RPMI8226 (cell line): ENCODE measurements around the gene SF3B3.
"Not testable (repeated sequence)": the region's sequence is repeated elsewhere in the genome, so short reads cannot be mapped to it uniquely, and the experiment has no call there.

ENCODE experiments used
- DNase-seq: peaks from one replicate; pipeline ENCODE4 v3.0.0-alpha.2; 2015

SF3B3 gene

DNA sequence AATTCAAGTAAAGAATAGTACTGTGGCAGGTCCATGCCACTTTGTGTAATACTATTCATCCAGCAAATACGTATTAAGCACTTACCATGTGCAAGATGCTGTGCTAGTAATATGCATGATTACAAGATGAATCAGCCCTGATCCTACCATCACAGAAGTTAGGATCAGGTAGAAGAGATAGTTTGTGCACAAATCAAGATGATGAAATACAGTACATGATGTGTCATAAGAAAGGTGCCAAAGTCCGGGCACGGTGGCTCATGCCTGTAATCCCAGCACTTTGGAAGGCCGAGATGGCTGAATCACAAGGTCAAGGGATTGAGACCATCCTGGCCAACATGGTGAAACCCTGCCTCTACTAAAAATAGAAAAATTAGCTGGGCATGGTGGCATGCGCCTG lies 11.2 kb upstream of the SF3B3 start:
- no peak for DNase-seq

DNA sequence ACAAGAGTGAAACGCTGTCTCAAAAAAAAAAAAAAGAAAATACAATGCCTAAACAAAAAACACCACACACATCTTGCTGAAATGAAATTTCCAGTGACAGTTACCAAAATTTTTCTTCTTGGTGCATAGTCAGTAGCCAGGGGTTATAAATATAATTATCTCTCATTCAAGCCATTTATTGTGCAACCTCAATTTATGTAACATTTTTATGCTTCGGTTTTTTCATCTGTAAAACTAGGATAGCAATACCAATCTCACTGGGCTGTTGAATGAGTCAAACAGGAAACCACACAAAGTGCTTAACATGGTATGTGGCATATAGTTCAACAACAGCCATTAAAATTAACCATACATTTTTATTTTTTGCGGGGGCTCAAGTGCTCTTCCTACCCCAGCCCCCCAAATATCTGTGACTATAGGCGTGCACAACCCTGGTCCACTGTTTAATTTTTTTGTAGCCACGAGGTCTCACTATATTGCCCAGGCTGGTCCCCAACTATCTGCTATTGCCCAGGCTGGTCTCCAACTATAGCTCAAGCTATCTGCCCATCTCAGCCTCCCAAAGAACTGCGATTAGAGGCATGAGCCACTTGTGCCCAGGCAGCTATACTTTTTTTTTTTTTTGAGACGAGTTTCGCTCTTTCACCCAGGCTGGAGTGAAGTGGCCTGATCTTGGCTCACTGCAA lies 2.9 kb upstream of the SF3B3 start:
- DNase-seq: no peak

DNA sequence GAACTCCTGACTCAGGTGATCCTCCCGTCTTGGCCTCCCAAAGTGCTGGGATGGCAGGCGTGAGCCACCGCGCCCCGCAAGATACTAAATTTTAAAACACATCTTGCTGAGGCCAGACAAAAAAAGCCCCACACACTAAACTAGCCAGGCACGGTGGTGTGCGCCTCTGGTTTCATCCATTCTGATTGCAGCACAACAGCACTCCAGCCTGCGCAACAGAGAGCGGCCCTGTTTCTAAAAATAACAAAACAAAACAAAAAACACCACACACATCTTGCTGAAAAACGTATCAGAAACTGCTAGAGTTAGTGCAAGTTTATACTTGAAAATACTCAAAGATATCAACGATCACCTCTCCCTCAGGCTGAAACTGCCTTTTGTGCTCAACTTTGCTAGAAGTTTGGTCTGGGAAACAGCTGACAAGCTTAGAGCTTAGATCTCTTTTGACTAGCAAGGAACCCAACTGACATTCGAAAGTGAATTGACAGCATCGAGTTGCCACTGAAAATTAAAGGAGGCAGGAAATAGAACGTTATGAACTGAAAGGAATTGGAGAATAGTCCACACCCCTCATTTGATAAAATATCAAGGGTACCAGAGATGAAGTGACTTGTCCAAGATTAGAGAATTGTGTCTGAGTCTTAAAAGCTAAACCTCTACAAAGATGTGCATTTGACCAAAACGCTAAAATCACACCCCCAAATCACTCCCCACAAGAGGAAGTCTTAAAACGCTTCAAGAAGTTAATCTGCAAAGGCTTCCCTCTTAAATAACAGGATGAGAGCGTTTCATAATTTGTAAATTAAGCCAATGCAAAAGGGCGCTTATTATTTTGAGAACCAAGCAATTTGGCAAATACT lies 1.2 kb upstream of the SF3B3 start:
- DNase-seq: peak; percentile 12

DNA sequence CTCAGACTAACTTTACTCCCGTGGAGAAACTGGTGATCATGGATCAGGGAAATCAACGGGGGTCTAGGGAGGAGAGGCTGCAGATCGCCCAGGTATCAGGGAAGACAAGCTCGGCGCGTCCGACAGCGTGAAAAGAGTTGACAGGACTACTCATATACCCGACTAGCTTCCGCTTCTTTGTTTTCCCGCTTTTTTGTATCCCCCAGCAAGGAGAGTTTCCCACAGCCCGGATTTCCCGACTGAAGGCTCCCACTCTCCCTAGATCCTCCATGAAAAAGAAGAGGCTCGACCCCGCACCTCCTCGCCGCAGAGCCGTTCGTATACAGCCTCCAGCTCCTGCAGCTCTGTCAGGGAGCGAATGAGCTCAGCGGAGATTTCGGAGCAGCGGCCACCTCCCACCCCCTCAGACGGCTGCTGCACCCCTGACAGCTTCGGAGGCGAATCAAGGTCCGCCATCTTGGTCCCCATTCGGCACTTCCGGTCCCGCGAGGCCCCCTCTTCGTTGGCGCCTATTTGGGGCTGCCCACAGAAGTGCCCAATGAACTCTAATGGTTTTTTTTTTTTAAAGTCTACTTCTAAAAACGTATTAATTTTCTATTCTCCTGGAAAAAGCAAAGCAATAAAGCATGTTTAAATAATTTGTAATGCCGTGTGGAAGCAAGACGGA lies 407 bp upstream of the SF3B3 start, which contains the start of gene COG4:
Gene COG4 (minus strand): TSS at position 479 of the 667 bp plus-strand sequence. CDS start 11 bp downstream, at position 468.
- peak; percentile 96 for DNase-seq

DNA sequence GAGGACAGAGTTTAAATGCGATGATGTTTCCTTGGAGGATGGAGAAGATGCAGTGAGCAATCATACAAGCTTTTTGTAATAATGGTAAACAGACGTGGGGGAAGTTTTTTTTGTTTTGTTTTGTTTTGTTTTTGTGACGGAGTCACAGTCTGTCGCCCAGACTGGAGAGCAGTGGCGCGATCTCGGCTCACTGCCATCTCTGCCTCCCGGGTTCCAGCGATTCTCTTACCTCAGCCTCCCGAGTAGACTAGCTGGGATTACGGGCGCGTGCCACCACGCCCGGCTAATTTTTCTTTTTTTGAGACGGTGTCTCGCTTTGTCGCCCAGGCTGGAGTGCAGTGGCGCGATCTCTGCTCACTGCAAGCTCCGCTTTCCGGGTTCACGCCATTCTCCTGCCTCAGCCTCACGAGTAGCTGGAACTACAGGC lies 796 bp downstream of the SF3B3 start:
- peak; percentile 12 for DNase-seq

DNA sequence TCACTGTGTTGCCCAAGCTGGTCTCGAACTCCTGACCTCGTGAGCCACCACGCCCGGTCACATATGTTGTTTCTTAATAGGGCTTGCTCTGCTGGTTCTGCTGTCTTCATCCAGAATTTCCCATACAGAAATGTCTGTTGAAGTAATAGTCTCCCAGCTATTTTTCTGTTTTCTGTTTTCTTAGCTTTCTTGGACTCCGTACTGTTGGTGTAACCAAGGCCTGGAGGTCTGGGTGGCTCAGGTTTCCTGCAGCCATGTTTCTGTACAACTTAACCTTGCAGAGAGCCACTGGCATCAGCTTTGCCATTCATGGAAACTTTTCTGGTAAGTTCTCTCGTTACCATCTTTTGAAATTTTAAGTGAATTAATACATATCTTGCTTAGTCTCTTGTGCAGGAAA lies 2.8 kb downstream of the SF3B3 start:
- no peak for DNase-seq

DNA sequence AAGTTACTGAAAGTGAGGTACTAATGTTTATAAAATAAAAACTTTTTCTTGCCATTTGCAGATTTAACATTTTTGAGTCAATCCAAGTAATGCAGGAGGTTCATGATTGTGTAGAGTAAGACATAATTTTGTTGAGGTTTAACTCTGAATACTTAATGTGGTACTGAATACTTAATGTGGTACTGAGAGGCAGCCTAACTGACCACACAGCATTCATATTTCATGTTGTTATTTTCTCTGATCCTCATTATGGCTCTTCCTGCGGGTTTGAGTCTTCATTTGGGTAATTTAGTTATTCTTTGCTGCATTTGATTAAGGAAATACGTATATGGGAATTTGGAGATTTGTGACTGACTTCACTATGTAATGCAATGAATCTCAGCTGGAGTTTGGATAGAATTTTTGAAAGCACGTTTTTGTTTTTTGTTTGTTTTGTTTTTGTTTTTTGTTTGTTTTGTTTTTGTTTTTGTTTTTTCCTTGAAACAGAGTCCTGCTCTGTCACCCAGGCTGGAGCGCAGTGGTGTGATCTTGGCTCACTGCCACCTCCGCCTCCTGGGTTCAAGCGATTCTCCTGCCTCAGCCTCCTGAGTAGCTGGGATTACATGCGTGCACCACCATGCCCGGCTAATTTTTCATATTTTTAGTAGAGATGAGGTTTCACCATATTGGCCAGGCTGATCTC lies 3.8 kb downstream of the SF3B3 start:
- no peak for DNase-seq

DNA sequence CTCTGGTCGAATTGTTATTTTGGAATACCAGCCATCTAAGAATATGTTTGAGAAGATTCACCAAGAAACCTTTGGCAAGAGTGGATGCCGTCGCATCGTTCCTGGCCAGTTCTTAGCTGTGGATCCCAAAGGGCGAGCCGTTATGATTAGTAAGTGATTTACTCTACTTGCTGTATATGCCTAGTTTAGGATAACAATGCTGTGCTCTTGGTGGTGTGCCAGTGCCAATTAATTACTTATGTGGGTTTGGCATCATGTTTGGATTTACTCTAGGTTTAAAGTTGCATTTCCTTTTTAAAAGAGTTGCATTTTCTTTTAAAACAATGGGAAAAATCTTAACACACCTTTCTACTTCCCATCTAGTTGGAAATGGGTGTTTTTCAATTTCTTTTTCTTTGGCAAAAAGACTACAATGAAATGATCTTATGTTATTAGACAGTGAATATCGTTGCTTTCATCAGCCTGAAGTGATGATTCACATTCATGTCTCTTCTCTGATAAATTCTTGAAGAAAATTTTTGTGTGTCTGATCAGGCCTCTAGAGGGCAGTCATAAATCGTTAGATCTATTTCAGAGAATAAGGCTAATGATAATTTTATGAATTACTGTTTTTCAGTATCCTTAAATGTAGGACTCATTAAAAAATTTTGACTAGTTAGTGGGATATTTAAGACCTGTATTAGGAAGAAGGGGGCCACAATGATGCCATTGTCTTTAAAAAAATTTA lies 5.6 kb downstream of the SF3B3 start:
- DNase-seq: peak; percentile 41

DNA sequence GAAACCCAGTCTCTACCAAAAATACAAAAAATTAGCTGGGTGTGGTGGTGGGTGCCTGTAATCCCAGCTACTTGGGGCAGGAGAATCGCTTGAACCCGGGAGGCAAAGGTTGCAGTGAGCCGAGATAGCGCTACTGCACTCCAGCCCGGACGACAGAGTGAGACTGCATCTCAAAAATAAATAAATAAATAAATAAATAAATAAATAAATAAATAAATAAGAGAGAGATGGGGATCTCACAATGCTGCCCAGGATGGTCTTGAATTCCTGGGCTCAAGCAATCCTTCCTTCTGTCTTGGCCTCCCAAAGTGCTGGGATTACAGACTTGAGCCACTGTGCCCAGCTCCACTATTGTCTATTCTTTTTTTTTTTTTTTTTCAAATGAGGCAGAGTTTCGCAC lies 6.3 kb downstream of the SF3B3 start:
- DNase-seq: not testable (repeated sequence)

DNA sequence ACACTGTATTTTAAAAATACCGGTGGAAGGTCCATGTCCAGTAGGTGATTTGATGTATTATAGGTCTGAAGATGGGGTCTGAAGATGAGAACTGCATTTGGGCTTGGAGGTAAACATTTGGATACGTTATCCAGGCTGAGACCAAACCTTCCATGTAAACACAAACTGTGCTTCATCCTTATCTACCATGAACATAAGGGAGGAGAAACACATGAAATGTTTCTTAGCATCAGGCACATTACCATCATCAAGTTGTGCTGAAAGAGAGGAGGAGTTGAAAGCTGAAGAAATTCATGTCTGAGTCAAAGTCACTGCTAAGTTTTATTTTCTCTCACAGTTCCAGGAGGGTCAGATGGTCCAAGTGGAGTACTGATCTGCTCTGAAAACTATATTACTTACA lies 11.4 kb downstream of the SF3B3 start:
- DNase-seq: no peak

DNA sequence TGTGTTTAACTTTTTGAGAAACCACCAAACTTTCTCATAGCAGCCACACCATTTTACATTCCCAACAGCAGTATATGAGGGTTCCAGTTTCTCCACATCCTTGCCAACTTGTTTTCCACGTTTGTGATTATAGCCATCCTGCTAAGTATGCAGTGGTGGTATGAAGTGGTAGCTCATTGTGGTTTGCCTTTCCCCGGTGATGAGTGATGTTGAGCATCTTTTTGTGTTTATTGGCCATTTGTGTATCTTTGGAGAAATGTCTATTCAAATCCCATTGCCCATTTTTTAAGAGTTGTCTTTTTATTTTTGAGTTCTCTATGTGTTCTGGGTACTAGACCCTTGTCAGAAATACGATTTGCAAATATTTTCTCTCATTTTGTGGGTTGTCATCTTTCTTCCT lies 17.4 kb downstream of the SF3B3 start:
- DNase-seq: no peak

DNA sequence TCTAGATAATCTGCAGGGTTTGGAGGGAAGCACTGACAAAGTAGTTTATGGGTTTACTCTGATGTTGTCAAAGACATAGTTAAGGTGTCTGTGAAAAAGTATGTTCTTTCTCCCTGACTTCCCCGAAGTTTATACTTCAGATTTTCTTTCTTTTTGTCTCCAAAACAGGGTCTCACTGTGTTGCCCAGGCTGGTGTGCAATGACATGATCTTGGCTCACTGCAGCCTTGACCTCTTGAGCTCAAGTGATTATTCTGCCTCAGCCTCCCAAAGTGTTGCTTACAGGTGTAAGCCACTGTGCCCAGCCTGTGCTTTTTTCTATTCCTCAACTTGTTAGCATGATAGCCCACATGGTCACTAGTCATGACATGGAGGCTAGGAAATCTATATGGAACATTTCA lies 20.9 kb downstream of the SF3B3 start:
- DNase-seq: no peak

DNA sequence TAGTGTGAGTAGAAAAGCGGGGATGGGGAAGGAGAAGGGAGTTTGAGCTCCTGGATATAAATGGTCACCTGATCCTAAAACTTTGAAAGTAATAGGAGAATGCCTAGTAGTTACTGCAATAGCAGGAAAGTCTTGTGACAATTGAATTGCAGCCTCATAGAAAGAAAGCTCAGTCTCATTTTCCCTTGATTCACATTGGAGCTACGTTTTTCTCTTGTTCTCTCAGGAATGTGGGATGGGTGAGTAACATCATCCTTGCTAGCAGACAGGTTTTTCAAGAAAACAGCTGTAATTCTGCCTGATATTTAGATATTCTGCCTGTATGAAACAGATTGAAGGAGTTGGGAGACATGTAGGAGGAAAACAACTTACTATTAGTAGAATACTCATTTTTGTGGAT lies 25.3 kb downstream of the SF3B3 start:
- no peak for DNase-seq

DNA sequence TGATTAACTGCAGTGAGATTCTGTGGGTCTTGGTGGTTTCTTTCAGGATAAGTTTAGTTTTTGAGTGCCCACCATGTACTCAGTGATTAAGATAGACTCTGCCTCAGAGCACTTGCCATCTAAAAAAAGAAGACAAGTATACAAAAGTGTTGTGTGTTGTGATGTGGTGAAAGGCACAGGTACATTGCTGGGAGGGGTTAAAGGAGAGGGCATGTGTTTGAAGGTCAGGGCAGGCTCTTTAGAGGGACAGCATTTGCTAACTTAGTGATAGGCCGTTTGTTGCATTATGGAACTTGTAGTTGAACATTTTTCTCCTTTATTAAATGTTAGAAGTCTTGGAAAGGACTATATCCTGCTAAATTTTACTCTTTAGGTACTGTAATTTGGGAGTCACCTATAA lies 26.5 kb downstream of the SF3B3 start:
- no peak for DNase-seq

DNA sequence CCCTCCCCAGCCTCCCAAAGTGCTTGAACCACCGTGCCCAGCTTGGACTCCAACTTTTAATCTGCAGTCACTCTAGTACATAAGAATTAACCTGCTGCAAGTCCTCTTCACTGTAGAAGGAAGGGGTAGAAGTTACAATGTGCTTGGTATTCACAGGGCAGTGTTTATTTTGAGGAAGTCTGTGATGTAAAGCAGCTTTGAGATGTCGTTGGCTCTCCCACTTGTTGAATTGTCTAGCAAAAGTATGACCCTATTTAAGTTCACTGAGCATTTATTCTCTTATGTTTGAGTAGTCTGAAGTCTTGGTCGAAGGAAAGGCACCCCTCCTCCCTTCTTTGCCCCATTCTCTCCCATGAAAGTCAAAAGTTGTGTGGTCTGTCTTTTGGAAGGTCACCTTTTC lies 28.2 kb downstream of the SF3B3 start:
- DNase-seq: no peak

DNA sequence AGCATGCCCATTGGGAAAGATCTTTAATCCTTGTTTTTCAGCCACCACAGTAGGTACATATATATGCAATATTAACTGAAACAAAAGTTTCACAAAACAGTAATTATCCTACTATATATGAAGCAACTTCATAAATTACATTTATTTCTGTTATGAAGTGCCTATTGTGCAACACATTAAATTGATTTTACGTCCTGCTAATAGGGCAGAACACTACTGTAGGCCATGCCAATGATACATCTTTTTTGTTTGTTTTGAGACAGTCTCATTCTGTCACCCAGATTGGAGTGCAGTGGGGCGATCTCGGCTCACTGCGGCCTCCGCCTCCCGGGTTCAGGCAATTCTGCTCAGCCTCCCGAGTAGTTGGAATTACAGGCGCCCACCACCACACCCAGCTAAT lies 29.1 kb downstream of the SF3B3 start:
- no peak for DNase-seq

DNA sequence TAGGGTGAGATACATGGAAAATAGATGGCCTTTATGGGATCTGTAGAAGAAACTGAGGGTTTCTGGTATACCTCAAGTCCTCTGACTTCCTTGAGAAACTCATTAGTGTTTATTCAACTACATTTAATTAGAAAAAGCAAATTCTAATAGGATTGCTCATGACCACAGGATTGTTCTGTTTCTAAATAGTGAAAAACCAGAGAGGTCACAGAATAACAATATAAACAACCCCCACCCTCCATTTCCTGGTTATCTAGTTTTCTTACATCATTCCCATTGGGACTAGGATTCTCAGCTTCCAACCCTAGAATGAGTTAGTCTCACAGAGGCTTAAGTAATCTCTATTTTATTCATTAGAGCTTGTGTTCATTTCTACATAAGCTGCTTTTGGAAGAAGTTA lies 30.0 kb downstream of the SF3B3 start:
- DNase-seq: no peak

DNA sequence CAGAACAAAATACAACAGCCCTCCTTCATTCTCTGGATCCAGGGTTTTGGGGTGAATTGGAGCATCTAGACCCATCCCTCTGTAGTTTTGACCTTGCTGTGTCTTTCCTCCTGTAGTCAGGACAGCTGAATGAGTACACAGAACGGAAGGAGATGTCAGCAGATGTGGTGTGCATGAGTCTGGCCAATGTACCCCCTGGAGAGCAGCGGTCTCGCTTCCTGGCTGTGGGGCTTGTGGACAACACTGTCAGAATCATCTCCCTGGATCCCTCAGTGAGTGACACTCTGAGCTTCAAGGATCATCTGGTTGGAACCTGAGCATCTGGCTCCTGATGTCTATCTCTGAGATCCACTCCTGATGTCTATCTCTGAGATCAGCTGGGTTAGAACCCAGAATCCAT lies 32.4 kb downstream of the SF3B3 start:
- DNase-seq: no peak

DNA sequence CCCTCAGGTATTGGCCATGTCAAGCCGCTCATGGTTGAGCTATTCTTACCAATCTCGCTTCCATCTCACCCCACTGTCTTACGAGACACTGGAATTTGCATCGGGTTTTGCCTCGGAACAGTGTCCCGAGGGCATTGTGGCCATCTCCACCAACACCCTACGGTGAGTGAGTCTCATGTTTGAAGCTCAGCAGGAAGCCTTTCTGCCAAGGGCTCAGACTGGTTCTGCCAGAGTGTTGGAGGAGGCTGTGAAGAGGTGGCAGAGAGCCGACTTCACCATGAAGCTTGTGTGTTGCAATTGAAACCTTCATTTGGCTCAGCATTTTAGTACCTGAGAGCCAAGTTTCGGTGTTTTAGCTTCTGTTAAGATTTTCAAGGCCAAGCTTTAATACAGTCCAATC lies 38.0 kb downstream of the SF3B3 start:
- no peak for DNase-seq

DNA sequence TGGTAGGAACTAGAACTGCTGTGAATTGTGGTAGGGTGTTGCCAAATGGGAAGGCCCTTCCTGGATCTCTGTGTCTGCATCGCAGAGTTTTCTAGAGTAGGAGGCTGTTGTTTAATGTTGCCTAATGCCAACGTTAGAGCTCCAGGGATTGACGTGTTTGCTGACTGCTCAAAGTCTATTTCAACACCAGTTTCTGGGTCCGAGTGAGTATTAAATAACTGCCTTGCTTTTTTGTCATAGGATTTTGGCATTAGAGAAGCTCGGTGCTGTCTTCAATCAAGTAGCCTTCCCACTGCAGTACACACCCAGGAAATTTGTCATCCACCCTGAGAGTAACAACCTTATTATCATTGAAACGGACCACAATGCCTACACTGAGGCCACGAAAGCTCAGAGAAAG lies 40.0 kb downstream of the SF3B3 start:
- DNase-seq: no peak

DNA sequence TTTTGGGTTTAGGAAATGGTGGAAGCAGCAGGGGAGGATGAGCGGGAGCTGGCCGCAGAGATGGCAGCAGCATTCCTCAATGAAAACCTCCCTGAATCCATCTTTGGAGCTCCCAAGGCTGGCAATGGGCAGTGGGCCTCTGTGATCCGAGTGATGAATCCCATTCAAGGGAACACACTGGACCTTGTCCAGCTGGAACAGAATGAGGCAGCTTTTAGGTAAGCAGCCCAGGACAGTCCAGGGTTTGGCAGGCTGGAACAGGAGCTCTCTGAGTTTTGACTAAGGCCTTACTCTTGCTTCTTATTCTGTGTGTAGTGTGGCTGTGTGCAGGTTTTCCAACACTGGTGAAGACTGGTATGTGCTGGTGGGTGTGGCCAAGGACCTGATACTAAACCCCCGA lies 41.4 kb downstream of the SF3B3 start:
- no peak for DNase-seq

DNA sequence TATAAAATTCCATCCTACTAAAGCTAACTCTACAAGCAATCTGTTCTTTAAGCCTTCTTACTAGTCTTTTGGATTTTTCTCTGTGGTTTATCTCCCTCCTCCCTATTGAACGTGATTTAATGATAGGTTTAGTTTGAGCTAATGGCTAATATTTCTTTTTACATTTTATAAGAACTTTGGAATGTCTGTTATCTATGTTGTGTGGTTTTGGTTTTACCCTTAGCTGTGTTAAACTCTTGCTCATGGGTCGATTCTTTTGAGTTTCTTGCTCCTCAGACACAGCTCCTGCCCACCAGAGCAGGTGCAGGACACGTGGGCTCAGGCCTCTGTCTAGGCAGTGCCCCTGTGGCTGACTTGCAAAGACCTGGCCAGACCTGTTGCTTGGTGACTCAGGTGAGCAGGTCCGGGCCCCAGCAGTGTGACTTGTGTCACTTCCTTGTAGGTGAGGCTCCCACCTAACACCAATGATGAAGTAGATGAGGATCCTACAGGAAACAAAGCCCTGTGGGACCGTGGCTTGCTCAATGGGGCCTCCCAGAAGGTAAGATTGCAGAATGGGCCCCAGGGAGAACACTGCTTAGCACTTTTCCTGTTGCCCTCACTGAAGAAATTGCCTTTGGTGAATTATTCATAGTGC lies 45.1 kb downstream of the SF3B3 start:
- no peak for DNase-seq
